HG03342 (cell line): Measurements from ENCODE around the gene AKR1B15.

Experiments used
- ATAC-seq: cut with Tn5 transposase; IDR thresholded peaks from one replicate; pipeline ENCODE4 v1.9.1; 2021; ENCODE audit warnings: mild to moderate bottlenecking, moderate library complexity; ENCODE audit not compliant: unreplicated experiment

Gene AKR1B15

DNA sequence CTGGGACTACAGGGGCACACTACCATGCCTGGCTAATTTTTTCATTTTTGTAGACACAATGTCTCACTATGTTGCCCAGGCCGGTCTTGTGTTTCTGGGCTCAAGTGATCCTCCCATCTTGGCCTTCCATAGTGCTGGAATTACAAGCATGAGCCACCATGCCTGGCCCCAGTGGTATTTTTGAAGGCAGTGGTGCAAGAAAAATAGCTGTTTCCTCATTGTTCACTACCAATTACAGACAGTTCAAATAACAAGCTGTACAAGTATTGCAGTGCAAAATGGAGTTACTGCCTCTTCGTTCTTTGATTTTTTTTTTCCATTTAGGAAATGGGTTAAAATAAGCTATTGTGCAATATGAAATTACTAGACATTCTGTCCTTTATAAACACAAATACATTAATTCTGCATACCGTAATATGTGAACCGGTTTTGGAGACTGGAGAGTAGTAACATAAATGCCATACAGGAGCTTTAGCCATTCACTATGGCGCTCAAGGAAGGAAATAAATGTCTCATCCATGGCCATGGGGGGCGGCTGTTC lies 62.8 kb downstream of the AKR1B15 start:
- ATAC-seq: no peak

DNA sequence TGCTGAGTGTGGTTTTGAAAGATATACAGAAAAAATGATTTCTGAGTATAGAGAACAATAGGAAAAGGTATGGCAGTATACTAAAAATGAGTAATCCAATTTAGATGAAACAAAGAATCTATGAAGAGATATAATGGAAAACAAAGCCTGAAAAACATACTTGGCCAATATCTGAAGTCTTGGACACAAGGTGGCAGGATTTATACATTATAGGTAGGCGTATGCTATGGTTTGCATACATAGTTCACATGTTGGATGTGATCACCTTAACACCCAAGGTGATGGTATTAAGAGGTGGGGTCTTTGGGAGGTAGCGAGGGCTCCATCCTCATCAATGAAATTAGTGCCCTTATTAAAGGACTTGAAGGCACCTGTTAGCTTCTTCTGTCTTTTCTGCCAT lies 63.3 kb downstream of the AKR1B15 start:
- ATAC-seq: no peak

- ATAC-seq: no peak
Measured at GRCh38 chr7:134613623-134614347, 64.9 kb downstream of the AKR1B15 start.

- no peak for ATAC-seq
Measured at GRCh38 chr7:134616611-134617010, 67.7 kb downstream of the AKR1B15 start.

GRCh38 chr7:134618756-134619530 lies 70.0 kb downstream of the AKR1B15 start:
- ATAC-seq: no peak

GRCh38 chr7:134619627-134620331 lies 70.9 kb downstream of the AKR1B15 start:
- ATAC-seq: no peak

- ATAC-seq: no peak
Measured at GRCh38 chr7:134622303-134622995, 73.5 kb downstream of the AKR1B15 start.

DNA sequence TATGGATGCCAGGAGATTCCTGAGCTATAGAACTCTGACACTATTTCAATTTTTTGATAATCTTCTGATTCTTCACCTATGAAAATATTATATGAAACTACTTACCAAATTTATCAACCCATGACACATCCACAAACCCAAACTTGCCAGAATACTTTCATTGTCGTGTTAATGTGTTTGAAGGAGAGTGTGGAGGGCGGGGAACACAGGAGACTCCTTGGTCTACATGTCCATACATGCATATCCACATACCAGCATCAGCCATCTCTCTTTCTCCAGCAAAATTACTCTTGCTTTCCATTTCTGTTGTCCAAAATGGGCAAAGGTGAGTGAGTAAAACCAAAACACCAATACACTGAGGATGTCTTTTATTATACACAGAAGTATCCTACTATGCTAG lies 74.3 kb downstream of the AKR1B15 start:
- no peak for ATAC-seq

DNA sequence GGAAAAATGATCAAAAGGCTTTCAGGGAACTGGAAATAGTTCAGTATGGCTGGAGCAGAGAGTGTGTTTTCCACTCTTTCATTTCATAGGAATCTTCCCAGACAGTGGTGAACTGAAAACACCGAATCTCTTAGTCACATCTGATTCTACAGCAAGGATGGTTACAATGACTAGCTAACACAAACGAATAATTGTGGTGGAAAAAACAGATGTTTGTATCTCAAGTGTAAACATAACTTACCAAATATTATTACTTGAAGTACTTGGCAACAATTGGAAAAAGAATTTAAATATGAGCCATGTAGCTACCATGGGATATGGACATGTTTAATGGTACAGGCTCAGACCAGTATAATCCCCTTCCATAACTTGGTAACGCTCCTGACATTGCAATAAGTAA lies 76.6 kb downstream of the AKR1B15 start:
- no peak for ATAC-seq

- ATAC-seq: no peak
Measured at GRCh38 chr7:134627109-134627774, 78.3 kb downstream of the AKR1B15 start.

- no peak for ATAC-seq
Measured at GRCh38 chr7:134627775-134628153, 78.9 kb downstream of the AKR1B15 start.

DNA sequence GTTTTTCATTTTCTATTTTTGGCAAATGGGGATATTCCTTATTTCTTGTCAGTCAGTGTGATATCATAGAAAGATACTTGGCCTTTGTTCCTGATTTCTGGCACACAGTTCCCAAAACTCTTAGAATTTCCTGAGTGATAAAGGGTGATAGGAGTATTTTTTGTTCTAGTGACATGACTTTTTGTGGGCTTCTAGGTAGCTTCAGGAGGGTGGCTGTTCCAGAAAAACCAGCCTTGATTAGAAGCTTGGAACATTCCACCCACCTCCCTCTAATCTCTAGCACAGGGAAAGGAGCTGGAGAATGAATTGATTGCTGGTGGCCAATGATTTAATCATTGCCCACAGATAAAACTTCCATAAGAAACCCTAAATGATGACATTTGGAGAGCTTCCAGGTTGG lies 80.5 kb downstream of the AKR1B15 start:
- ATAC-seq: no peak
